ENCODE measurements around the gene YARS2. TPM values are rescaled to one million over a fixed set of nuclear protein-coding genes. Genes with fewer than 3 reads are reported as not detected.
A peak's percentile ranks its signal among the peaks of the same experiment; 100 is the strongest.

YARS2 gene
- total and polyA plus RNA-seq, 2 of the 13 experiments (the other 11 are each of a cell fraction or from before 2014, with no cell fraction given): 17.9 to 39.6 TPM

DNA sequence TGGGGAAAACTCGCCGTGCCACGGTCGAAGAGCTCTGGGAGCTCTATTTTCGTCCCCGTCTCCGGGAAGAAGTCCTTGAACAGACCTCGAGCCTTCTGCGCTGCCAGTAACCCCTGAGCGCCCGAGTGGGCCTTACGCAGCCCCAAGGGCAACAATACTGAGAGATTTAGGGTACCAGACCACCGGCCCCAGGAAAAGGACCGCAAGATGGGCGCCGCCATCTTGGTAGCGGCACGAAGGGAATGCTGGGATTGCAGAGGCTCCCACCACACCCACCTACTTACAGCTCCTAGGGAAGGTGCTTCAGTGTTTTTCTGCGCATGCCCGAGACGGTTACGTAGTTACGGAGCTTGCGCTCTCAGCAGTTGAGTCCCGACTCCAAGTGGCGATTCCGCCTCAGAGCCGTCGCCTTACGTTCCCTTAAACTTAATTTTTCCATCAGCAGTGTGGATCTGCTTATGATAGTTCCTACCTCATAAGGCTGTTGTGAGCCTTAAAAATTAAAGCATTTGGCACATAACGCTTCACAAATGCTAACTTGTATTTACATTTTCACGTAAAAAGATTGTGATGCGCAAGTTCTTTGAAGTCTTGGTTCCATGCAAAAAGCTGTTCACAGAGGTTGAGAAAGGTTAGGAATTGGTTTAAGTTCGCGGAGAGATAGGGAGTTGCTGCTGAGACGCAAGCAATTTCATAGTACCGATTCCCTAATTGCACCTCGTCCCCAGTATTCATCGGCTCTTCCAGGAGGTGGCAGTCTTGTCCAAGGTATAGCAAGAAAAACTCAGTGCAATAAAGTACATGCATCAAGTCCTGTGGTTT, at the start of gene YARS2 (continued):
- TF ChIP-seq NAIF1 (CRISPR knock-in tag; IDR thresholded peaks at IDR 0.05; ENCODE audit: borderline replicate concordance): peak; percentile 97
- TF ChIP-seq, protein P1, sequence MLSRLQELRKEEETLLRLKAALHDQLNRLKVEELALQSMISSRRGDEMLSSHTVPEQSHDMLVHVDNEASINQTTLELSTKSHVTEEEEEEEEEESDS (CRISPR knock-in tag; IDR thresholded peaks at IDR 0.05; ENCODE audit: borderline replicate concordance): no peak
- TF ChIP-seq, protein P2, sequence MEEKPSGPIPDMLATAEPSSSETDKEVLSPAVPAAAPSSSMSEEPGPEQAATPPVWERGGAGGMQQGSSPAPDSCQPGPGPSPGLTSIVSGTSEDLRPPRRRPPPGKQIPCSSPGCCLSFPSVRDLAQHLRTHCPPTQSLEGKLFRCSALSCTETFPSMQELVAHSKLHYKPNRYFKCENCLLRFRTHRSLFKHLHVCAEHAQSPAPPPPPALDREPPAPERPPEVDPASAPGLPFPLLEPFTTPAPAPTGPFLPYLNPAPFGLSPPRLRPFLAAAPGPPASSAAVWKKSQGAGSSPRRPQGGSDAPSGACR (CRISPR knock-in tag; IDR thresholded peaks at IDR 0.05): no peak
- TF ChIP-seq, protein P3, sequence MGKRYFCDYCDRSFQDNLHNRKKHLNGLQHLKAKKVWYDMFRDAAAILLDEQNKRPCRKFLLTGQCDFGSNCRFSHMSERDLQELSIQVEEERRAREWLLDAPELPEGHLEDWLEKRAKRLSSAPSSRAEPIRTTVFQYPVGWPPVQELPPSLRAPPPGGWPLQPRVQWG (CRISPR knock-in tag; IDR thresholded peaks at IDR 0.05; ENCODE audit: borderline replicate concordance, low read depth): no peak
- peak; percentile 71; the same call in 1 of the 2 replicates for TF ChIP-seq SIN3A (IDR thresholded peaks at IDR 0.05; ENCODE audit: borderline replicate concordance, low read depth, low read length)
- TF ChIP-seq SMC3 (IDR thresholded peaks at IDR 0.05; ENCODE audit: low read length): peak; percentile 86
- TF ChIP-seq MYC (CRISPR knock-in tag; IDR thresholded peaks at IDR 0.05; ENCODE audit: borderline replicate concordance): no peak
- TF ChIP-seq, protein P4, sequence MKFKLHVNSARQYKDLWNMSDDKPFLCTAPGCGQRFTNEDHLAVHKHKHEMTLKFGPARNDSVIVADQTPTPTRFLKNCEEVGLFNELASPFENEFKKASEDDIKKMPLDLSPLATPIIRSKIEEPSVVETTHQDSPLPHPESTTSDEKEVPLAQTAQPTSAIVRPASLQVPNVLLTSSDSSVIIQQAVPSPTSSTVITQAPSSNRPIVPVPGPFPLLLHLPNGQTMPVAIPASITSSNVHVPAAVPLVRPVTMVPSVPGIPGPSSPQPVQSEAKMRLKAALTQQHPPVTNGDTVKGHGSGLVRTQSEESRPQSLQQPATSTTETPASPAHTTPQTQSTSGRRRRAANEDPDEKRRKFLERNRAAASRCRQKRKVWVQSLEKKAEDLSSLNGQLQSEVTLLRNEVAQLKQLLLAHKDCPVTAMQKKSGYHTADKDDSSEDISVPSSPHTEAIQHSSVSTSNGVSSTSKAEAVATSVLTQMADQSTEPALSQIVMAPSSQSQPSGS (CRISPR knock-in tag; IDR thresholded peaks at IDR 0.05): no peak
- TF ChIP-seq NFKB2 (CRISPR knock-in tag; IDR thresholded peaks at IDR 0.05; ENCODE audit: borderline replicate concordance): no peak
- TF ChIP-seq, protein P5, sequence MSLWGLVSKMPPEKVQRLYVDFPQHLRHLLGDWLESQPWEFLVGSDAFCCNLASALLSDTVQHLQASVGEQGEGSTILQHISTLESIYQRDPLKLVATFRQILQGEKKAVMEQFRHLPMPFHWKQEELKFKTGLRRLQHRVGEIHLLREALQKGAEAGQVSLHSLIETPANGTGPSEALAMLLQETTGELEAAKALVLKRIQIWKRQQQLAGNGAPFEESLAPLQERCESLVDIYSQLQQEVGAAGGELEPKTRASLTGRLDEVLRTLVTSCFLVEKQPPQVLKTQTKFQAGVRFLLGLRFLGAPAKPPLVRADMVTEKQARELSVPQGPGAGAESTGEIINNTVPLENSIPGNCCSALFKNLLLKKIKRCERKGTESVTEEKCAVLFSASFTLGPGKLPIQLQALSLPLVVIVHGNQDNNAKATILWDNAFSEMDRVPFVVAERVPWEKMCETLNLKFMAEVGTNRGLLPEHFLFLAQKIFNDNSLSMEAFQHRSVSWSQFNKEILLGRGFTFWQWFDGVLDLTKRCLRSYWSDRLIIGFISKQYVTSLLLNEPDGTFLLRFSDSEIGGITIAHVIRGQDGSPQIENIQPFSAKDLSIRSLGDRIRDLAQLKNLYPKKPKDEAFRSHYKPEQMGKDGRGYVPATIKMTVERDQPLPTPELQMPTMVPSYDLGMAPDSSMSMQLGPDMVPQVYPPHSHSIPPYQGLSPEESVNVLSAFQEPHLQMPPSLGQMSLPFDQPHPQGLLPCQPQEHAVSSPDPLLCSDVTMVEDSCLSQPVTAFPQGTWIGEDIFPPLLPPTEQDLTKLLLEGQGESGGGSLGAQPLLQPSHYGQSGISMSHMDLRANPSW (CRISPR knock-in tag; IDR thresholded peaks at IDR 0.05; ENCODE audit: borderline replicate concordance): no peak
- TF ChIP-seq, protein P6, sequence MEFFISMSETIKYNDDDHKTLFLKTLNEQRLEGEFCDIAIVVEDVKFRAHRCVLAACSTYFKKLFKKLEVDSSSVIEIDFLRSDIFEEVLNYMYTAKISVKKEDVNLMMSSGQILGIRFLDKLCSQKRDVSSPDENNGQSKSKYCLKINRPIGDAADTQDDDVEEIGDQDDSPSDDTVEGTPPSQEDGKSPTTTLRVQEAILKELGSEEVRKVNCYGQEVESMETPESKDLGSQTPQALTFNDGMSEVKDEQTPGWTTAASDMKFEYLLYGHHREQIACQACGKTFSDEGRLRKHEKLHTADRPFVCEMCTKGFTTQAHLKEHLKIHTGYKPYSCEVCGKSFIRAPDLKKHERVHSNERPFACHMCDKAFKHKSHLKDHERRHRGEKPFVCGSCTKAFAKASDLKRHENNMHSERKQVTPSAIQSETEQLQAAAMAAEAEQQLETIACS (CRISPR knock-in tag; IDR thresholded peaks at IDR 0.05): no peak
- TF ChIP-seq NFATC3 (CRISPR knock-in tag; IDR thresholded peaks at IDR 0.05): no peak
- no peak for TF ChIP-seq NR1H2 (CRISPR knock-in tag; IDR thresholded peaks at IDR 0.05; ENCODE audit: borderline replicate concordance, low read depth)
- TF ChIP-seq, protein P7, sequence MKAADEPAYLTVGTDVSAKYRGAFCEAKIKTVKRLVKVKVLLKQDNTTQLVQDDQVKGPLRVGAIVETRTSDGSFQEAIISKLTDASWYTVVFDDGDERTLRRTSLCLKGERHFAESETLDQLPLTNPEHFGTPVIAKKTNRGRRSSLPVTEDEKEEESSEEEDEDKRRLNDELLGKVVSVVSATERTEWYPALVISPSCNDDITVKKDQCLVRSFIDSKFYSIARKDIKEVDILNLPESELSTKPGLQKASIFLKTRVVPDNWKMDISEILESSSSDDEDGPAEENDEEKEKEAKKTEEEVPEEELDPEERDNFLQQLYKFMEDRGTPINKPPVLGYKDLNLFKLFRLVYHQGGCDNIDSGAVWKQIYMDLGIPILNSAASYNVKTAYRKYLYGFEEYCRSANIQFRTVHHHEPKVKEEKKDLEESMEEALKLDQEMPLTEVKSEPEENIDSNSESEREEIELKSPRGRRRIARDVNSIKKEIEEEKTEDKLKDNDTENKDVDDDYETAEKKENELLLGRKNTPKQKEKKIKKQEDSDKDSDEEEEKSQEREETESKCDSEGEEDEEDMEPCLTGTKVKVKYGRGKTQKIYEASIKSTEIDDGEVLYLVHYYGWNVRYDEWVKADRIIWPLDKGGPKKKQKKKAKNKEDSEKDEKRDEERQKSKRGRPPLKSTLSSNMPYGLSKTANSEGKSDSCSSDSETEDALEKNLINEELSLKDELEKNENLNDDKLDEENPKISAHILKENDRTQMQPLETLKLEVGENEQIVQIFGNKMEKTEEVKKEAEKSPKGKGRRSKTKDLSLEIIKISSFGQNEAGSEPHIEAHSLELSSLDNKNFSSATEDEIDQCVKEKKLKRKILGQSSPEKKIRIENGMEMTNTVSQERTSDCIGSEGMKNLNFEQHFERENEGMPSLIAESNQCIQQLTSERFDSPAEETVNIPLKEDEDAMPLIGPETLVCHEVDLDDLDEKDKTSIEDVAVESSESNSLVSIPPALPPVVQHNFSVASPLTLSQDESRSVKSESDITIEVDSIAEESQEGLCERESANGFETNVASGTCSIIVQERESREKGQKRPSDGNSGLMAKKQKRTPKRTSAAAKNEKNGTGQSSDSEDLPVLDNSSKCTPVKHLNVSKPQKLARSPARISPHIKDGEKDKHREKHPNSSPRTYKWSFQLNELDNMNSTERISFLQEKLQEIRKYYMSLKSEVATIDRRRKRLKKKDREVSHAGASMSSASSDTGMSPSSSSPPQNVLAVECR (CRISPR knock-in tag; IDR thresholded peaks at IDR 0.05; ENCODE audit: borderline replicate concordance): peak; percentile 81
- TF ChIP-seq ZFP41 (CRISPR knock-in tag; IDR thresholded peaks at IDR 0.05; ENCODE audit: borderline replicate concordance): no peak
- TF ChIP-seq KDM3A (CRISPR knock-in tag; IDR thresholded peaks at IDR 0.05; ENCODE audit: low read depth): no peak

Data from HepG2 (cell line).